ENCODE measurements around the gene INTS15.
"Not testable (repeated sequence)": the region's sequence is repeated elsewhere in the genome, so short reads cannot be mapped to it uniquely, and the experiment has no call there.

The INTS15 gene

DNA sequence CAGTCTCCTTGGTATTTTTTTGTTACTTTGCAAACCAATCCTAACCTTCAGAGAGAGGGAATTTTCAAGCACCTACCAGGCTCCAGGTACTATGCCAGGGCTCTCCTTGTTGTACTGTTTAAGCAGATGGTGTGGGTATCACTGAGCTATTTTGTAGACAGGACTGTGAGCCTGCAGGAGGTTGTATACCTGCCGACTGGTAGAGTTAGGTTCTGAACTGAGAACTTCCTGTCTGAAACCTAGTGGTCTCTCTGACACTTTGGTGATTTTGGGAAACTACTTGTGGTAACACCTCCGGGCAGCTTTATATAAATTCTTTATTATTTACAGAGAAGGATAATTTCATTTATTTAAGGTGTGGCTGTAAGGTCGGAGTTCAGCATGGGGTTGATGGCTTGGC, 30.1 kb downstream of the INTS15 start:
- no peak for DNase-seq

GRCh38 chr7:6621195-6622133, 31.6 kb downstream of the INTS15 start:
- DNase-seq: no peak

GRCh38 chr7:6622134-6622710, 32.4 kb downstream of the INTS15 start:
- no peak for DNase-seq

GRCh38 chr7:6623589-6624245, 33.9 kb downstream of the INTS15 start:
- DNase-seq: no peak

GRCh38 chr7:6624246-6624611, 34.4 kb downstream of the INTS15 start:
- no peak for DNase-seq

GRCh38 chr7:6628045-6628444, 38.2 kb downstream of the INTS15 start:
- no peak for DNase-seq

DNA sequence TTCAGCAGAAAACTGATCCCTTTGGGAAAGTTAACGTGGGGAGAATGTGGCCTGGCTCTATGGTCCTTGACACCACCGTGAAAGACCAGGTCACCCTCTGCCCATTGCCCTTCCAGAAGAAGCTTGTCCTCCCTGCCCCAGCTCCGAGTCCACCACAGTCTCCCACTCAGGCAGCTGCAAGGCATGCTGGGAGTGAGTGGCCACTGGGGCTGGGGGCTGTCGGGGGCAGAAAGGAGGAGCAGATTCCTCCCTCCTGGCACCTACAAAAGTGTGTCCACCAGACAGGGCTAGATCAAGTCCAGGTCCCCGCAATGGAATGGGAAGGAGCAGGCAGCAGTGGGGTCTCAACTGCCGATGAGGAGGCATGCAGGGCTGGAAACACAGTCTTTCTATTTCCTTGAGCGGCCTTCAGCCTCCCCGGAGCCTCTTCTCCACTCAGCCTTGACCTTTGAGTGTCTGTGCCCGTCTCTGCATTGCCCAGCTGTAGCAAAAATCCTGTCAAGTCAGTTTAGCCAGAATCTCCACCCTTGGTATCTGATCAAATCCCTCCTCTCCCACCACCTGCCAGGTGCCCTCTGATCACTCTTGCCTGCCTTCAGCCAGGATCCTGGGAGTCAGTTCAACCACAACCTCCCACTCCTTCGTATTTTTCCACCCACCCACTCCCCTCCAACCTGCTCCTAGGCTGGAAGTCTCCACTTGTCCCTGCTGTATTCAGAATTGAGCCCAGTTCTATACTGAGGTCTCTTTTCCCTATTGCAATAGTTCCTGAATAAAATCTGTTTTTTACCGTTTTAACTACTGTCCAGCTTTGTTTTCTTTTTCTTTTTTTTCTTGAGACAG, 40.4 kb downstream of the INTS15 start:
- no peak for DNase-seq

DNA sequence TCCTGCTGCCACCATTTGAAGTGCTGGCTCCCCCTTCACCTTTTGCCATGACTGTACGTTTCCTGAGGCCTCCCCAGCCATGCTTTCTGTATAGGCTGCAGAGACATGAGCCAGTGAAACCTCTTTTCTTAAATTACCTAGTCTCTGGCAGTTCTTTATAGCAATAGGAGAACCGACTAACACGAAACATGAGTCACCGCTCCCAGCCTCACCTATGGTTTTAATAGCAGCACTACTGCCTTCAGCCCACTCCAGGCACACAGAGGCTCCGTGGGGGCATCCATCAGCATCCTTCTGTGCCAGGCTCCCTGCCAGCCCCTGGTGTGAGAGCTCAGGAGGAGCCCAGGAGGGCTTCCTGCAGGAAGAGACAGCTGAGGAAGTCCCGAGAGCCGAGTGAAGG, 41.8 kb downstream of the INTS15 start:
- no peak for DNase-seq

DNA sequence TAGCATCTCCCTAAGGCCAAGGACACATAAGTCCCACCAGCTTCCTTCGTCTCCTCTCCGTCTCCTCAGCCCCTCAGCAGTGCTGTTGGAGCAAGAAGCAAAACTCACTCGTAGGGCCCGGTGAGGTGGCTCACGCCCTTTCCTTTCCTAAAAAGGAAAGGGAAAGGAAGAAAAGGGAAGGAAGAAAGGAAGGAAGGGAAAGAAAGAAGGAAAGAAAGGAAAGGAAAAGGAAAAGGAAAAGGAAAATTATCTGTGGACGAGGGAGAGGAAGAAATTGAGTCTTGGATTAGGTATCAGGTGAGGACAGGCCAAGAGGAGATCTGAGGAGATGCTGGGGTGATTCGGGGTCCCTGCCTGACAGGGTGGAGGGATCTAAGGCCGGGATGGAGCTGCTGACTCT, 44.2 kb downstream of the INTS15 start:
- DNase-seq: no peak

- DNase-seq: not testable (repeated sequence)
These were observed 45.1 kb downstream of the INTS15 start for GRCh38 chr7:6634971-6635370.

- DNase-seq: no peak
These were observed 47.1 kb downstream of the INTS15 start, which contains the start of gene ZNF316 for GRCh38 chr7:6636741-6637543. Gene ZNF316 (plus strand): TSS chr7:6637318. CDS start chr7:6642410, 5,092 bp downstream.

DNA sequence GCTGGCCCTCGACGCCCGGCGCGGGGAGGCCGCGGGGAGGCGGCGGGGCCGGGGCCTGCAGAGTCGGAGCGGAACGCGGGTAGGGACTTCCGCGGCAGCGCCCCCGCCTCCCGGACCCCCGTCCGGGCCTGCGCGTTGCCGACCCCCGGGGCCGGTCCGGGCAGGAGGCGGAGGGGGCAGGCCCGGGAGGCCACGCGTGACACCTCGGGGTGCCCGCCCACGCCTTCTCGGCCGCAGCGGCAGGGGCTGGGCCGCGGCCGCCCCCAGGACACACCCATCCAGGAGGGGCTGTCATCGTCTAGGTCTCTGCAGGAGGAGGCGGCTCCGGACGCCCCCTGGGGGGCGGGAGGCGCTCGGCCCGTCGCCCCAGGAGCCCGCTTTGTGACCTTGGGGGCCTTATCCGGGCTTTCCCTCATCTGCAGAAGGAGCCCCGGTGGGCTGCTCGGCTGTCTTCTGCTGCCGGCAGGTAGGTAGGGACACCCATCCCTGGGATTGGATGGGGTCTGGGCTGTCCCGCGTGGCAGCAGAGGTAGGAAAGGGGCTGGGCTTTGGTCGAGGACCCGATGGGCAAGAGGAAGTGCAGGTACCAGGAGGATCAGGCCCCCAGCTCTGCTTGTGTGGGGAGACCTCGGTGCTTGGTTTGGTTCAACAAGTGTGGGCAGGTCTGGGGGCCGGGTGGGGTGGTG, 47.9 kb downstream of the INTS15 start:
- no peak for DNase-seq

- DNase-seq: no peak
These were observed 49.2 kb downstream of the INTS15 start for GRCh38 chr7:6639032-6639431.

DNA sequence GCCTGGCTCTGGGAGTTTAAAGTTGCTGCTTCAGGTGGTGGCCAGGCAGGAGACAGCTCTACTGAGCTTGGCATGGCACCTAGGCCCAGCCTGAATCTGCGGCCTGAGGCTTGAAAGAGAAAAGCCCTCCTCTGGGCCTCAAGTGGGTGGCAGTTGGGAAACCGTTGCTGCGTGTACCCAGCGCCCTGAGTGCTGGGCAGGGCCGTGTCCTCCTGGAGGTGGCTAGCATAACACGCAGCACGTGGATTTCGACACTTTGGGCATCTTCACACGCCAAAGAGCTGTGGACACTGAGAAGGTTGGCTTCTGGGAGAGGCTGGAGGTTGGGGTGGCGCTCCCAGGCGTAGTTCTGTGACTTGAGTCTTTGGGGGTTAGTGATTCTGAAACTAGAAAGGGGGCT, 49.8 kb downstream of the INTS15 start:
- no peak for DNase-seq

- no peak for DNase-seq
These were observed 50.5 kb downstream of the INTS15 start for GRCh38 chr7:6640246-6640721.

DNA sequence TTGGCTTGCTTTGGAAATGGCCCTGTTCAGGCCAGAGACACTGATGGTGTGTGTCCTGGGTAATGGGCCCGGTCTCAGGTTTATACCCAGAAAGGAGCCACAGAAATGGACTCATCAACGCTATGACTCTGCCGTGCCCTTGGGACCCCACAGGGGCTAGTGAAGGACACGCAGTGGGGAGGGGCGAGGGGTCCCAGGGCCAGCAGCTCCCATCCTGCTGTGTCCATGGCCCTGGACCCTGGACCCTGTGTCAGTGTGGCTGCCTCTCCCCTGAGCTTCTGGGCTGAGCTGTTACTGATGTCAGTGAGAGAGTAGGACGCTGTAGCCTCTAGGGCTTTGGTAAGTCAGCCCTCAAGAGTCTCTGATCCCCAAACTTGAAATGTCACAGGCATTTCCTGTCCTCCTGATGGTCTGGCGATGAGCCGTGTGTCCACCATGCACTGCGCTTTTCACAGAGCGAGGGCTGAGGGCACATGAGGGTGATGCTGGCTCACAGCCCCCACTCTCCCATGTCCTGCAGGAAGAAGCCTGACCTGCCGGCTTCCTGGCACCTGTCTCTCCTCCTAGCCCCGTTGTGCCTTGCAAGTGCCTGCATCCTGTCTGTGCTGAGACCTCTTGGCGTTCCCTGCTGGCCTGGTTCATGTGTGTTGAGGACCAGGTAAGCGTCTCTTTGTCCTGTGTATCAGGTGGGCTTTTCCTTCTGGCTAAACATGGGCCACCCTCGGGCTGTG, 51.6 kb downstream of the INTS15 start:
- no peak for DNase-seq

- no peak for DNase-seq
These were observed 52.5 kb downstream of the INTS15 start for GRCh38 chr7:6642239-6642839.

GRCh38 chr7:6642861-6643640, 53.2 kb downstream of the INTS15 start:
- DNase-seq: no peak

DNA sequence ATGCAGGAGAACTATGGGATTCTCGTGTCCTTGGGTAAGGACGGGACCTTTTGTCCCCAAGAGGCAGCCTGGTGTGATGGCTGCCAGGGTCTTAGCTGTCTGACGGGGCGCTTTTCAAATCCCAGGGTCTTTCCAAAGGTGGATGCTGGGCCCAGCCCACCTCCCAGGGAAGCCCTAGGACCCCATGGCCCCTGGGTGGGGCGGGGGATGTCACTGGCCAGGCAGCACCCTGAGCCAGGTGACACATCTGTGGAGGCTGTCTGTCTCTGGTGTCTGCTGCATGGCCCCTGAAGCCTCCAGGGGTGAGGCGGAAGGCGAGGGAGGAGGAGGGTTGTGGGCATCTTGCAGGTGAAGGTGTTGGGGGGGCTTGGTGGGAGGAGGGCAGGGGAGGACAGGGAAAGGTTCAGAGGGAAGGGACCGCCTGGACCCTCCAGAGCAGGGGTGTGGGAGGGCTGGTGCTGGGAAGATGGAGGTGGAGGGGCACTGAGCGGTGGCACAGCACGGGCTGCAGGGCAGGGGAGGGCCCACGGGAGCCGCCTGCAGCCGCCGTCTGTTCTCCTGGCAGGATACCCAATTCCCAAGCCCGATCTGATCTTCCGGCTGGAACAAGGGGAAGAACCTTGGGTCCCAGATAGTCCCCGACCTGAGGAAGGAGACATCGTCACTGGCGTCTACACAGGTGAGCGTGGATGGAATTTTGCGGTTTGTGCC, 54.2 kb downstream of the INTS15 start:
- DNase-seq: no peak

Measured in NCI-H187 (cell line).